ENCODE measurements around the gene FRMD4A.

The FRMD4A gene

GRCh38 chr10:13654846-13655245, 675.9 kb downstream of the FRMD4A start:
- DNase-seq = no peak

GRCh38 chr10:13654118-13654830, 676.5 kb downstream of the FRMD4A start:
- DNase-seq = no peak

GRCh38 chr10:13652860-13653259, 677.9 kb downstream of the FRMD4A start:
- DNase-seq = no peak

DNA sequence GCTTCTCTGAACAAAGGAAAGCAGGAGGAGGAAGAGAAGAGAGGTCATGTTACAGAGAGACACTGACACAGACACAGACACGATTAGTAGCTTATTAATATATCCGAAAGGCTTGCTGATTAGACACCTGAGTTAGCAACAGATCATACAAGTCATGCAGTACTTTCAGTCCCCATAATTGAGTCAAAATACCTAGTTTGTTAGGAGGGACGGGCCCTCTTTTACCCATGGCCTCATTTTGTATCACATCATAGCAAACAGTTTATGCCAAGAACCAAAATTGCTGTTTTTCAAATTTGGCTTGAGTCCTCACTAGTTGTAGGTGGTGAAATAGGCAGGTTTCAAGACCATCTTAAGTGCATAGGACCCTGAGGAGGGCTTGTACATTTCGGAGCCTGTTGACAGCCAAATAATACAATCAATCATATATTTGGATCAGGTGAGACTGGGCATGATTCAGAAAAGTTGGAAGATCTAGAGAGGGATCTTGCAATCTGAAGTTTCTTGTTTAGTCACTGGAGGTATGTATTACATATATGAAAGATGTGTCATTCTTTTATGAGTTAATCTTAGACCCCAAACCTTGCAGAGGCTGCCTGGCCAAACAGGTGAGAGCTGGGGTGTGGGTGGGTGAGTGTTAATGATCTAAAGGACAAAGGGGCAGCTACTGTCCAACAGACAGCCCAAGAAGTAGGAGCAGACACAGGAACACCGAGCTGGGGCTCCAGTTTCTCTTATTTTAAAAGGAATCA, 678.6 kb downstream of the FRMD4A start:
- no peak for DNase-seq

- DNase-seq = no peak
These were observed 679.8 kb downstream of the FRMD4A start for GRCh38 chr10:13650961-13651360.

DNA sequence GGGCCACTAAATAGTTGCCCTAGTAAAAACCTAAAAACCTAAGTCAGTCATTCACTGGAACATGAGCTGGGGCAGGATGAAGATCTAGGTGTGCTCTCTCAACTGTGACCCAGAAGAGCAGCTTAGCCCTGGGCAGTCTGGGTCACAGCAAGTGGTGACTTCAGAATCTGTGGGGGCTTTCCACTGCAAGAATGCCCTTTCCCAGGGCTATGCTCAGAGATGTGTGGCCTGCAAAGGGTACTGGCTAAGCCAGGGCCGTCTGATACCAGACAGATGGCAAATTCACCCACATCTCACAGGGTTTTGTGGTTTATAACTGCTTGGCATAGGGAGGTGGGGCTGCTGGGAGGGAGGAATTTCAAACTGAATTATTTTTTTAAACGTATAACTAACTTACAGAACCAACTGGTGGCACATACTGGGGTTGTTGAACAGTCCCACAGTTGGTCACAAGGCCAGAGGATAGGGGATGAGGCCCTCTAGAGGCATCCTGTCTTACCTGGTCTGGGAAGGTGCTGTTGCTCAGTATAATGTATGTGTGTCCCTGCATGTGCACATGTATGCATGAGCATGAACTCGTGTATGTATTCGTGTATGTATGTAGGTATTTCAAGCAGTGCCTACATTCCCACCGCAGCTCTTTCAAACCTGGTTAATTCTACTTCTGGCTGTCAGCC, 680.7 kb downstream of the FRMD4A start:
- no peak for DNase-seq

- no peak for DNase-seq
These were observed 682.3 kb downstream of the FRMD4A start for GRCh38 chr10:13648425-13648824.

- DNase-seq = no peak
These were observed 685.9 kb downstream of the FRMD4A start for GRCh38 chr10:13644866-13645265.

DNA sequence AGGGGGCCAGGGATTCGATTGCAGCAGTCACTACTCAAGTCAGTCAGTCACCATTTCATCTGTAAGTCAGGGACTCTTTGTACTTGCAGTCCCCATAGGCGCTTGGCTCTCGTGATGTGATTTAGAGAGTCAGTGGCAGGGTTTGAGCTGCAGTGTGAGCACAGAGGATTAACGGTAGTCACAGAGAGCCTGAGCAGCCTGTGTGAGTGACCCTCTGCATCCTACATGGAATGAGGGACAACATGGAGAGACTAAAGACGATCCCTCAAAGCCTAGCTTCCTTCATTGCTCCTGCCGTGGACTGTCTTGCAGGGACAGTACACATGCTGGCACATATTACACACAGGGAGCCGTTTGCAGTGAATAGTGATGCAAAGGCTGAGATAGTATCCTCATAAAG, 687.7 kb downstream of the FRMD4A start:
- DNase-seq = no peak

GRCh38 chr10:13642293-13642692, 688.4 kb downstream of the FRMD4A start:
- no peak for DNase-seq

- no peak for DNase-seq
These were observed 692.8 kb downstream of the FRMD4A start for GRCh38 chr10:13637894-13638293.

GRCh38 chr10:13637303-13637856, 693.3 kb downstream of the FRMD4A start:
- no peak for DNase-seq

GRCh38 chr10:13636776-13637175, 693.9 kb downstream of the FRMD4A start:
- no peak for DNase-seq

- DNase-seq = no peak
These were observed 696.5 kb downstream of the FRMD4A start for GRCh38 chr10:13634207-13634606.

GRCh38 chr10:13633689-13634088, 697.0 kb downstream of the FRMD4A start:
- DNase-seq = no peak

DNA sequence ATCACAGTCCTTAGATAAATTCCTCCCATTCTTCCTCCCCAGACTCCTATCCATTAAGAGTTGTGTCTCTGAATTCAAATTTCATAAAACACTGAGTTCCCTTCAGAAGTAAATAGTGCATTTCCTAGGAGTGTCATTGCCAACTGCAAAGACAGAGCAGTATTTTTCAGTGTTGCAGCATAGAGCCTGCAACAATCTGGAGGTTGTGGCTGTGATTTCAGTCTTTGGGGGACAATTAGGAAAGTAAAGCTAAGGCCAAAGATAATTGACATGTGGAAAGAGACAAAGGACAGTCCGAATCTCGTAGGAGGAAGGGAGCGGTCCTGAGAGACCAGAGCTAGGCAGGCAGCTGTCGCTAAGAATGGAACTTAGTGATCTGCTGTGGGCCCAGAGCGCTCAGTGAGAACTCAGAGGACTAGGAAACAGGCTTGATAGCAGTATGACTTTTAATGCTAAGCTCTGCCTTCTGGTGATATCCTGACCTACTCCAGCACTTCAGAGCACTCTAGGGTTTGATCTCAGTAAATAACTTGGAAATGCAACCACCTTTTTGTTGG, 697.8 kb downstream of the FRMD4A start:
- no peak for DNase-seq

GRCh38 chr10:13632440-13632839, 698.3 kb downstream of the FRMD4A start:
- DNase-seq = no peak

DNA sequence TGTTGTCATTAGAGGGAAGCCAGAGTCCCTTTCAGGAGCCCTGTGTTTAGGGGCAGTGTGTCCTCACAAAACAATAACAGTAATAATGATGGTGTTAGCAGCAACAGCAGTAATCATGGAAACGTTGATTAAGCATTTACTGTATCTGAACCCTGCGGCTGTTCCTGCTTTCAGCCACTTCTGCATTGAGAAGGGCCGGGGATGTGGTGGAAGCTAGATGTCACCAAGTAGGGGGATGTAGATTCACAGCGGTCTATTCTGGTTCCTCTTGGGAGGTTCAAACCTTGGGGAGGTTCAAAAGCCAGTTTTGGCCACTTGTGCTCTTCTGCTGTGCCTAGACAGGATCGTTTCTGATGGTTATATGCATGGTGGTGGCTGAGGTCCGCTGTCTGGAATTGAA, 699.1 kb downstream of the FRMD4A start:
- no peak for DNase-seq

GRCh38 chr10:13630231-13630630, 700.5 kb downstream of the FRMD4A start:
- DNase-seq = no peak

GRCh38 chr10:13629116-13629515, 701.6 kb downstream of the FRMD4A start:
- DNase-seq = no peak

- no peak for DNase-seq
These were observed 702.1 kb downstream of the FRMD4A start for GRCh38 chr10:13628661-13629060.

- no peak for DNase-seq
These were observed 703.0 kb downstream of the FRMD4A start for GRCh38 chr10:13627459-13628310.

All from CD4-positive, alpha-beta T cell treated with Interleukin-17A for 4 hours (primary cell).